ENCODE data around the gene NFXL1.

NFXL1 gene

DNA sequence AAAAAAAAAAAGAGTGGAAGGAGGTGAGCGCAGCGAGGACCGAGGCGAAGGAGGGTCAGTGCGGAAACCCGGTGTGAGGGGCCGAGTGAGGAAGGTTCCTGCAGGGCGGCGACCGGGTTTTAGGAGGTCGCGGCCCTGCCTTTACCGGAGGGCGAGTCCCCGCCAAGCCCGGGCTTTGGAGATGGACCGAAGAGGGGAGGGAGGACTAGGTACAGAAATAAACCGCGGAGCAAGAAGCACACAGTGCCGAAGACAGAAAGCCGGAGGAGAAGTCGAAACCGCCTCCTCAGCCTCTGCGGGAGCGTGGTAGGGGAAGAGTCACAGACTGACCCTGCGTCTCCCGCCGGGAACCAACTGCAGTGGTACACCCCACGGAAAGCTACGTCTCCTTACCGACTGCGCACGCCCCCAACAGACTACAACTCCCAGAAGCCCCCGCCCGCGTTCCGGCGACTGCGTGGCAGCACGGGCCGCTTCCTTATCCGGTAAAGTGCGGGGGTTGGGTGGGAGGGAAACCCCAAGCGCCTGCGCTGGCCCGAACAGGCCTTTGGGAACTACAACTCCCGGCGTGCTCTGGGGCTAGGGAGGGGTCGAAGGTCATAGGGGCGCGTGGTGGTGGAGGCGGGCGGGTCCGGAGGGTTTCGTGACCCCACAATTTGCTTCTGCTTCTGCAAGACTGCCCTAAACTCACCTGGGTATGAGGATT, at the start of gene NFXL1:
NFXL1 (minus strand) TSS at position 364 of the 706 bp plus-strand sequence. CDS start 380 bp downstream, outside the sequence.
- peak; percentile 99 for DNase-seq (ENCODE audit: low read depth)
- H3K4me3 ChIP-seq (ENCODE audit: low read depth, low read length): peak within 1 kb of the TSS; percentile 88
- TF ChIP-seq, protein P1, sequence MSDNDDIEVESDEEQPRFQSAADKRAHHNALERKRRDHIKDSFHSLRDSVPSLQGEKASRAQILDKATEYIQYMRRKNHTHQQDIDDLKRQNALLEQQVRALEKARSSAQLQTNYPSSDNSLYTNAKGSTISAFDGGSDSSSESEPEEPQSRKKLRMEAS (IDR thresholded peaks at IDR 0.05; ENCODE audit: low read depth, low read length): peak; percentile 74
- TF ChIP-seq POLR2A (IDR thresholded peaks at IDR 0.05; ENCODE audit: extremely low read depth, insufficient read length): peak; percentile 86
- TF ChIP-seq, protein P2, sequence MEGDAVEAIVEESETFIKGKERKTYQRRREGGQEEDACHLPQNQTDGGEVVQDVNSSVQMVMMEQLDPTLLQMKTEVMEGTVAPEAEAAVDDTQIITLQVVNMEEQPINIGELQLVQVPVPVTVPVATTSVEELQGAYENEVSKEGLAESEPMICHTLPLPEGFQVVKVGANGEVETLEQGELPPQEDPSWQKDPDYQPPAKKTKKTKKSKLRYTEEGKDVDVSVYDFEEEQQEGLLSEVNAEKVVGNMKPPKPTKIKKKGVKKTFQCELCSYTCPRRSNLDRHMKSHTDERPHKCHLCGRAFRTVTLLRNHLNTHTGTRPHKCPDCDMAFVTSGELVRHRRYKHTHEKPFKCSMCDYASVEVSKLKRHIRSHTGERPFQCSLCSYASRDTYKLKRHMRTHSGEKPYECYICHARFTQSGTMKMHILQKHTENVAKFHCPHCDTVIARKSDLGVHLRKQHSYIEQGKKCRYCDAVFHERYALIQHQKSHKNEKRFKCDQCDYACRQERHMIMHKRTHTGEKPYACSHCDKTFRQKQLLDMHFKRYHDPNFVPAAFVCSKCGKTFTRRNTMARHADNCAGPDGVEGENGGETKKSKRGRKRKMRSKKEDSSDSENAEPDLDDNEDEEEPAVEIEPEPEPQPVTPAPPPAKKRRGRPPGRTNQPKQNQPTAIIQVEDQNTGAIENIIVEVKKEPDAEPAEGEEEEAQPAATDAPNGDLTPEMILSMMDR (IDR thresholded peaks at IDR 0.05; ENCODE audit: low read depth, low read length): no peak
- TF ChIP-seq MYC (IDR thresholded peaks at IDR 0.05; ENCODE audit: low read depth, low read length): peak; percentile 85

DNA sequence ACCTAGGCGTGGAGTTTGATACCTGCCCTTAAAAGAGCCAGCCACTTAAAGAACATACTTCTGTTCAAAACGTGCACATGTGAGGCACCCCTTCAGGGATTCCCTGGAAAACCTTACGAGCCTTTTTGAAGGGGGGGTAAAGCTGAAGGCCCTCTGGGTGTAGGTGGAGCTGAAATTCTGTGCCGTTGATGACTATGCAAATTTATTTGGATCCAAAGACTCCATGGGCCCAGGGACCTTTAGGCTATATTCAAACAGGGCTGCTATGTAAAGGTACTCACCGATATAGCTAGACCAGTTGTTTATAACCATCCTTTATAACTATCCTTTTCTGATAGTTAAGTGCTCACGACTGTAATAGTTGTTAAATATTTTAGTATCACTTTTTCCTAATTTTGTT, 40.3 kb upstream of the NFXL1 start:
- no peak for DNase-seq (ENCODE audit: low read depth)
- H3K4me3 ChIP-seq (ENCODE audit: low read depth, low read length): no peak overlapping the region
- TF ChIP-seq MYC (IDR thresholded peaks at IDR 0.05; ENCODE audit: low read depth, low read length): no peak
- TF ChIP-seq, protein P2 (IDR thresholded peaks at IDR 0.05; ENCODE audit: low read depth, low read length): no peak
- TF ChIP-seq POLR2A (IDR thresholded peaks at IDR 0.05; ENCODE audit: extremely low read depth, insufficient read length): no peak
- TF ChIP-seq, protein P1 (IDR thresholded peaks at IDR 0.05; ENCODE audit: low read depth, low read length): no peak

DNA sequence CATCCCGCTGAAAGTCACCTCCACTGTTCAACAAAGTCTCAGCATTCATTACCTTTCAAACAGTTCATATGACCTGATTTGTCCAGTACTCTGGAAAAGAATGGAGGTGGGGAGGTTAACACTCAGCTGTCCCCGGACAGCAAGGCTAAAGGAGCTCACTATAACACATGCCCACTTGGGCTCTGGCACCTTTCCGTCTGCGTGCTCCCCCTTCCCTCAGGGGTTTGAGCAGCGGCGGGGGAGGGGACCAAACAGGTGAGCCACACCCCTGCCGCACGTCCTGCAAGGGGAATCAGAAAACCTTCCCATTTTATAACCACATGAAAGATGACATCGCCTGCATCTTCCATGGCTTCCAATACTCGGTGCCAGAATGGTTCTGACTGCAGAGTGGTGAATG, 39.9 kb upstream of the NFXL1 start:
- no peak overlapping the region for H3K4me3 ChIP-seq (ENCODE audit: low read depth, low read length)
- TF ChIP-seq POLR2A (IDR thresholded peaks at IDR 0.05; ENCODE audit: extremely low read depth, insufficient read length): no peak

DNA sequence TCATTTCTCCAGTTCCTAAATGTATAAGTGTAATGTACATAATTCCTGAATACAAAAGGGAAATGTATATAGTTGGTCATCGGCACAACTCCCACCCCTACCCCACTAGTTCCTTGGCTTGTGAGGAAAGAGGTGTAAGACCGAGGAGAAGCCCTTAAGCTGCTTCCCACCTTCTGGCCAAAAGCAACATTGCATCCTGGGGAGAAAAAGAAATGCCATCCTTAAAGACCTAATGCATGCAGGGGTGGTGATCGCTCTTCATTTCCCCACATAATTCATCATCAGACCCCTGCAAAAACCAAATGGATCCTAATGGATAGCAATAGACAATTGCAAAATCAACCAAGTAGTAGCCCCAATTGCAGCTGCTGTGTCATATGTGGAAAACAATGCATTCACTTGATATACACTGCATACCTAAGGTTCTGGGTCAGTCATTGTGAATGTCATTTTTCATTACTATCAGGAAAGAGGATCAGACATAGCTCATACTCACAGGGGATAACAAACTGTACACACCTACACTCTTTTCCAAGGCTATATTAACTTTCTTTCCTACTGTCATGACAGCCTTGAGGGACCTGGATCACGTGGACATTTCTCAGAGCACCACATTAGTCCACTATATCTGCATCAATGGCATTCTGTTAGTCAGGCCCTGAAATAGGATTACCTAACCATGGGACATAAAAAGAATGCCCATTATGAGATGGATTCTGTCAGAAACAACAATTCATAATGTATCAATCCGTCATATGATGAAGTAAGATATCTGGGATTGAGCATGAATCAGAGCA, 31.7 kb upstream of the NFXL1 start:
- no peak for DNase-seq (ENCODE audit: low read depth)
- TF ChIP-seq MYC (IDR thresholded peaks at IDR 0.05; ENCODE audit: low read depth, low read length) (no peak), POLR2A (IDR thresholded peaks at IDR 0.05; ENCODE audit: extremely low read depth, insufficient read length) (no peak)
- TF ChIP-seq, protein P1 (IDR thresholded peaks at IDR 0.05; ENCODE audit: low read depth, low read length): no peak
- TF ChIP-seq, protein P2 (IDR thresholded peaks at IDR 0.05; ENCODE audit: low read depth, low read length): no peak
- H3K4me3 ChIP-seq (ENCODE audit: low read depth, low read length): no peak overlapping the region

More for the DNA sequence above, 39.9 kb upstream of the NFXL1 start:
- DNase-seq (ENCODE audit: low read depth): no peak

DNA sequence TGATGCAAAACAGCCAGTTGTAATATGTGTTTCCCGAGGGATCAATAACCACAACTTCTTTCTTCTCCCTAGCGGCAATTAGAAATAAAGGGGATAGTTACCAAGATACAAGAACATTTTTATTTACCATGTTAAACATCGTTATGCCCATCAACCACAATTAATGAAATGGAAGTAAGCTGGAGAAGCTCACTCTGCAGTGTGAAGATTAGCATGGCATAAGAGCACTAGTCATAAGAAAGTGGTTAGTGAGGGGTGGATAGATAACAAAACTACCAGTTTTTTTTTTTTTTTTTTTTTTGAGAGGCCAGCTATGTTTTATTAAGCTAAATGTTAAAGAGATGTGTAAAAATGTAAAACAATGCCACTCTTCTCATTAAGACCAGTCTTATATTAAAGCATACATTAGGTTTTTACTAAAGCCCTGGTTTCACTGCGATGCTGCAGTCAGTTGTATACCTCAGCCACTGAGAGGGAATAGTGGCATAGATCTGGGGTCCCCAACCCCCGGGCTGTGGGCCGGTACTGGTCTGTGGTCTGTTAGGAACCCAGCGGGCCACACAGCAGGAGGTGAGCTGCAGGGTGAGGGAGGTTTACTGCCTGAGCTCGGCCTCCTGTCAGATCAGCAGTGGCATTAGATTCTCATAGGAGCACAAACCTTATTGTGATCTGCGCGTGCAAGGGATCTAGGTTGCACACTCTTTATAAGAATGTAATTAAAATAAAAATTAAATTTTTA, 27.9 kb upstream of the NFXL1 start:
- H3K4me3 ChIP-seq (ENCODE audit: low read depth, low read length): no peak overlapping the region
- DNase-seq (ENCODE audit: low read depth): no peak
- TF ChIP-seq, protein P1 (IDR thresholded peaks at IDR 0.05; ENCODE audit: low read depth, low read length): no peak
- TF ChIP-seq MYC (IDR thresholded peaks at IDR 0.05; ENCODE audit: low read depth, low read length): no peak
- no peak for TF ChIP-seq POLR2A (IDR thresholded peaks at IDR 0.05; ENCODE audit: extremely low read depth, insufficient read length)
- TF ChIP-seq, protein P2 (IDR thresholded peaks at IDR 0.05; ENCODE audit: low read depth, low read length): no peak
